ENCODE results near the gene MAPK14. TPM values are rescaled to one million over a fixed set of nuclear protein-coding genes. Genes with fewer than 3 reads are reported as not detected.
A peak's percentile ranks its signal among the peaks of the same experiment; 100 is the strongest.
"Not testable (repeated sequence)": the region's sequence is repeated elsewhere in the genome, so short reads cannot be mapped to it uniquely, and the experiment has no call there.

Gene MAPK14
- 34.9 TPM for polyA plus RNA-seq (2013, experiment 1 of 2; ENCODE audit: insufficient read length)
- 34.9 TPM for polyA plus RNA-seq (2013, experiment 2 of 2; ENCODE audit: insufficient read length)

DNA sequence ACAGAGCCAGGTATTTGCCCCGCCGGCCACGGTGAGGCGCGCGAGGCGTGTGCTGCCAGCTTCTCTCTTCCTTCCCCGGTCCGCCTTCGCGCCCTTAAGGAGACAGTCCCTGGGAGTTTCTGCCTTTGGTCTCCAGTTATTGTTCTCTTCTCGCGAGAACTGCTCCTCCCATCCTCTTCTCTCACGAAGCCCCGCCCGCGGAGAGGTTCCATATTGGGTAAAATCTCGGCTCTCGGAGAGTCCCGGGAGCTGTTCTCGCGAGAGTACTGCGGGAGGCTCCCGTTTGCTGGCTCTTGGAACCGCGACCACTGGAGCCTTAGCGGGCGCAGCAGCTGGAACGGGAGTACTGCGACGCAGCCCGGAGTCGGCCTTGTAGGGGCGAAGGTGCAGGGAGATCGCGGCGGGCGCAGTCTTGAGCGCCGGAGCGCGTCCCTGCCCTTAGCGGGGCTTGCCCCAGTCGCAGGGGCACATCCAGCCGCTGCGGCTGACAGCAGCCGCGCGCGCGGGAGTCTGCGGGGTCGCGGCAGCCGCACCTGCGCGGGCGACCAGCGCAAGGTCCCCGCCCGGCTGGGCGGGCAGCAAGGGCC is at the start of gene MAPK14:
MAPK14 (plus strand) TSS at position 308 of the 587 bp plus-strand sequence. CDS start 350 bp downstream, outside the sequence.
- DNase-seq, result peak; percentile 100

- not testable (repeated sequence) for DNase-seq
Measured at GRCh38 chr6:35980126-35980525, 47.5 kb upstream of the MAPK14 start.

GRCh38 chr6:35980991-35981645 is 46.5 kb upstream of the MAPK14 start:
- no peak for DNase-seq

- no peak for DNase-seq
Measured at GRCh38 chr6:35984701-35985100, 42.9 kb upstream of the MAPK14 start.

- not testable (repeated sequence) for DNase-seq
Measured at GRCh38 chr6:35988047-35988446, 39.6 kb upstream of the MAPK14 start.

DNA sequence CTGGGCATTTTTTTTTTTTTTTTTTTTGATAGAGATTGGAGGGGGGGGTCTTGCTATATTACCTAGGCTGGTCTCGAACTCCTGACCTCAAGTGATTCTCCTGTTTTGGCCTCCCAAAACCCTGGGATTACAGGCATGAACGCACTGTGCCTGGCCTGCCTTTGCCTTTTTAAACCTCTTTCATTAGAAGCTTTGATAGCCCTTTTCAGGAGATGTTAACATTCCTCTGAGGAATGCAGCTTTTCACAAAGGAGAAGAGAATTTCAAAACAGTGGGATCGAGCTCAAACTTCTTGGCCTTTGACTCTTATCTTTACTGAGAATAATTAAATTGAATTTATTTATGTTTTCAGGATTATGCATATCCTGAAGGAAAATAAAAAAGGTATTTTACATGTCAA is 34.5 kb upstream of the MAPK14 start:
- no peak for DNase-seq

DNA sequence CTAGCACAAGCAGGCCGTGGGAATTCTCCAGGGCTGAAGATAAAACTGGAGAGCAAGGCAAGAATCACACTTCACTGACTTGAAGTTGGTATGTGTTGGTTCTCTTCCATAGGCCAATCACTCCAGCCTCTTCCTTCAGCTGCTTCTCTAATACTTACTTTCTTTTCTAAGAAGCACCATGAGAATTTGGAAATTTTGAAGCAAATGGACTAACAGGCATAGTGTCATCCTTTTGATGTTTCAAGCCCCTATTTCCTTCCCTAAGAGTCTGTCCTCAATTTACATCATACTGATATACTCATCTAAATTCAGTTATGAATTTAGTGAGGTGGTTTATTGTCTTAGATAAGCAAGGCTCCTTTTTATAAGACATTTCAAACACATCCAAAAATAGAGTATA is 27.2 kb upstream of the MAPK14 start:
- DNase-seq, result no peak

DNA sequence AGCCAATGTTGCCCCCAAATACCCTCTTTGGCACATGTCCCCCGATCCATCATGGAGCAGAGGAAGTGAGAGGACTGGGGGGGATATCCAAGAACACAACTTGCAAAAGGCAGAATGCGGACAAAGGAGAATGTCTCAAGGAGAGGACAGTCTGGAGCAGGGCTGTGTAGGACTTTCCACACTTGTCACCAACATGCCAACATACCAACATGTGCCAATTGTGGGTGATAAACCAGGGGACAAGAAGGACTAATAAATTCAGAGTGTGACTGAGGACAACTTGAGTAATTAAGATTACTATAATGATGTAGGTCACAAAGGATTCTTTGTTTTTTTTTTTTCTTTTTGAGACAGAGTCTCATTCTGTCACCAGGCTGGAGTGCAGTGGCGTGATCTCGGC is 11.9 kb upstream of the MAPK14 start:
- DNase-seq, result no peak

- DNase-seq, result no peak
Measured at GRCh38 chr6:36018339-36018738, 9.3 kb upstream of the MAPK14 start.

DNA sequence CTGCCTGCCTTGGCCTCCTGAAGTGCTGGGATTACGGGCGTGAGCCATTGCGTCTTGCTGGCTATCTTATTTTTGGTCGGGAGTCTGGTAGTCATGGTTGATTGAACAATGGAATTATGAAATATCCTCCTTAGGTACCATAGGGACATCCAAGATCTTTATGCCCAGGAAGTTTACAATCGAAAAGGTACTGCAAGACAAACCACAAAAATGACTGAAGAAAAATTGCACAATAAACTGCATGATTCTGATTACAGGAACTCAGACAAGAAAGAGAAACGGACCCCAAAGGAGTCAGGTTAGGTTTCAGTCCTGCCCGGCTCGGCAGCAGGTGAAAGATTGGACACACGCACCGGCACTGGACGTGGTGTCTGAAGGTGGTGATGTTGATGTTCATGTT is 8.4 kb upstream of the MAPK14 start:
- no peak for DNase-seq

GRCh38 chr6:36020154-36020553 is 7.5 kb upstream of the MAPK14 start:
- DNase-seq, result no peak

GRCh38 chr6:36023996-36024795 is 3.4 kb upstream of the MAPK14 start, which contains the start of gene SLC26A8:
Gene SLC26A8 (minus strand): TSS chr6:36024641. CDS start chr6:36019707, 4,934 bp downstream.
- DNase-seq, result no peak

- DNase-seq, result peak; percentile 25
Measured at GRCh38 chr6:36025260-36025931, 2.2 kb upstream of the MAPK14 start.

GRCh38 chr6:36025932-36026327 is 1.7 kb upstream of the MAPK14 start:
- DNase-seq, result peak; percentile 30

DNA sequence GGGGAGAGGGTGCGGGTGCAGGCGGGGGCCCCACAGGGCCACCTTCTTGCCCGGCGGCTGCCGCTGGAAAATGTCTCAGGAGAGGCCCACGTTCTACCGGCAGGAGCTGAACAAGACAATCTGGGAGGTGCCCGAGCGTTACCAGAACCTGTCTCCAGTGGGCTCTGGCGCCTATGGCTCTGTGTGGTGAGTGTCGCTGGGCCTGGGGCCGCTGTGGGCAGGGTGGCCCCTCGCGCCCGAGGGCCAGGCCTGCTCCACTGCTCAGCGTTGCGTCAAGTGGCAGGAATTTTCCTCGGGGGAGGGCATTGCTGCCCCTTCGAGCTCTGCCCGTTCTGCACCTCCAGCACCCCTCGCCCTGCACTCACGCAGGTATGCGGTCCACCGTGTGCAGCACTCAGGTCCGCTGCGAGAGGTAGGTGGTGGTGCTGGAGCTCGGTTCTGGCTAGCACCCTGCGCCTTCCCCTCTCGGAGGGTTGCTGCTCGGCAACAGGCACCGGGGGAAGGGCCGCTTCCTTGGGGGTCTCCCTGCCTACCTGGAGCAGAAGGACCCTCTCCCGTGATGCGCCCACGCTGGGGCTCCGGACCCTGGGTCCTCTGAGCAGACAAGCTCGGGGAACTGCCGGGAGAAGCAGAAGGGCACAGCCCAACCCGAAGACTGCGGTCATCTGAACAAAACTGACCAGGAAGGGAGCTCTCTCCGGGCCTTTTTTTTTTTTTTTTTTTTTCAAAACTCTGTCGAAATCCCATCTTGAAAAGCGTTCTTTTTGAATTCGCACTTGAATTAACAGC is 674 bp downstream of the MAPK14 start:
- peak; percentile 13 for DNase-seq

DNA sequence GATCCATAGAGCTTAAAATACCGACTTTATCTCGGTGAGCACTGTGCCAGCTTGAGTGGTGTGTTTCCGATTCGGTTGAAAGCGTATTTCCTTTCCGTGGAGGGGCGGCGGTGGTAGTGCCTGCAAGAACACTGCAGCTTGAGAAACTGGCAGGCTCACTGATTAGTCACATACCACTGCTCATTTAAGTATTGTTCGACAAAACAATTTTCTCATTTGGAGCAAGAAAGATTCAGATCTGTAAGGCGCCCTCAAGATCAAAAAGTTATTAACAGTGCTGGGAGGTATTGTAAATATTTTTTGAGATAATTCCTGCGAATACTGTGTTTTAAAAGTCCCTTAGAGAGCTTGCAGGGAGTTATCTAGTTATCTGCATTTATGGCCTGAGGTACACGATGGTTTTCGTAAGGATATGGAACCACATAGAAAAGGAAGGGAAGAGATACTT is 1.3 kb downstream of the MAPK14 start:
- DNase-seq, result peak; percentile 66

DNA sequence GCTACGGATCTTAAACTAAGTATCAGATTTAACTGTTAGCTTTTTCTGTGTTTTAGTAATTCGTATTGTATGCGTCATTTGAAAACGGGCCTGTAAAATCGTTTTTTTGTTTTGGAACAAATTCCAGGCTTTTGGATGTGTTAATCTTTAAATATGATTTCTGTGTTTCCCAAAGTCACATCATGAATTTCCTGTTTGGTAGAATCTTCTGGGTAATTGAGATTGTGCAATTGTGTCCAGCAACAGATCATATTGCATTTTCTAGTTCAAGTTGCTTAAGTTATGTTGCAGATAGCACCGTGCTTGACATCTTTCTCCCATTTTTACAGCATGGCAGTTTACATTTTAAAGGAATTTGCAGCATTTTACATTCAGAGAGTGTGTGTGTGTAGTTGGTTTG is 1.9 kb downstream of the MAPK14 start:
- peak; percentile 67 for DNase-seq

DNA sequence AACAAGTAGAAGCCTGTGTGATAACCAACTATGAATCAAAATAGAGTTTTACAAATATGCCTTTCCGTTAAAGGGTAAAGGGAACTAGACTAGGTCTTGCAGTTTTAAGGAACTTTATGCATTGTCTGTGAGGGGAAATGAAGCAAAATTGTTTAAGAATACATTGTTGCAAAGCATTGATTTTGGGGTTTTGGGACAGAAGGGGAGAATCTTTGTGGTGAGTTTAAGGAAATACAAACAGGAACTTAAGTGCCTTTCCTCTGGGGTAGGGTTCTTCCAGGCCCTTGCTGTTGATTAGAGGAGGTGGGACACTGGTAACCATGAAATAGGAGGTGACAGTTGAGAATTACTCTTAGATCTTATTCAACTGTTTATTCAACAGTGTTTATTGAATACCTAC is 4.7 kb downstream of the MAPK14 start:
- DNase-seq, result no peak

DNA sequence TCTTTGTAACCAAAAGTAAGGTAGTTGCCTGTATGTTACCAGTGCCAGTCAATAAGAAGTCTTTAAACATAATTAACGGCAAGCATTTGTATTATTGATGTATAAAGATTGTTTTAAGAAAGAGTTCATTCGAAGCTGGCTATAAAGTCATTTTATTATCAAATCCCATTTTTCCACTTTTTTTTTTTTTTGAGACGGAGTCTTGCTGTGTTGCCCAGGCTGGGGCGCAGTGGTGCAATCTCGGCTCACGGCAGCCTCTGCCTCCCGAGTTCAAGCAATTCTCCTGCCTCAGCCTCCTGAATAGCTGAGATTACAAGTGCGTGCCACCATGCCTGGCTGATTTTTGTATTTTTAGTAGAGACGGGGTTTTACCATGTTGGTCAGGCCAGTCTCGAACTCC is 5.5 kb downstream of the MAPK14 start:
- not testable (repeated sequence) for DNase-seq

DNA sequence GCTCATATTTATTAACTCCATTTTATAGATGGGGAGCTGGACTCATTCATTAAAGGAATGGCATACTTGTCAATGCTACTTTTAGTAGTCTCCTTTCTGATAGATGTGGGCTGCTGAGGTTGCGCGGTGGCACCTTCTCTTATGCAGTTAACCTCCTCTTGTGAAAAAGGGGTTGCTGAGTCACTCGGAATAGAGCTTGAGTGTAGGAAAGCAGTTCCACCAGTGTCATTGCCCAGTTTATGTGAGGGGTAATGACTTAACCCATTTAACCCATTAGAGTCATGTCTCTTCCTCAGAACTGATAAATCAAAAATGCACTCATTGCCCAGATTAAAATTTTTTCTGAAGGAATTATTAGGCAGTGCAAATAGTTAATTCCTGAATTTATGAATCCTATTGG is 6.3 kb downstream of the MAPK14 start:
- DNase-seq, result no peak

DNA sequence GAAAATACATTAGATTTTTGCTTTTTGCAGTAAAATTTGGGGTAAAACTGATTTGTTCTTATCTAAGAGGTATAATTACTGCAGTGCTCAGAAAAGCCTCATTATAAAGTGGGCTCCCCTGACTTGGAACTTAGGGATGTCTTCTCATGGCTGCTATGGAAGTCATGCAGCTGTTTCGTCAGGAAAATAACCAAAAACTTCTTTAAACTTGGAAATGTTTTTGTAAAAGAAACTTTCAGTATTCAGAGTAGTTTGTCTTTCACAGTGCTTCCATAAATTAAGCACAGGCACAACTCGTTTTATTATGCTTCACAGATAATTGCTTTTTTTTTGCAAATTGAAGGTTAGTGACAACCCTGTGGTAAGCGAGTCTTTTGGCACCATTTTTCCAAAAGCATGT is 6.8 kb downstream of the MAPK14 start:
- DNase-seq, result no peak

DNA sequence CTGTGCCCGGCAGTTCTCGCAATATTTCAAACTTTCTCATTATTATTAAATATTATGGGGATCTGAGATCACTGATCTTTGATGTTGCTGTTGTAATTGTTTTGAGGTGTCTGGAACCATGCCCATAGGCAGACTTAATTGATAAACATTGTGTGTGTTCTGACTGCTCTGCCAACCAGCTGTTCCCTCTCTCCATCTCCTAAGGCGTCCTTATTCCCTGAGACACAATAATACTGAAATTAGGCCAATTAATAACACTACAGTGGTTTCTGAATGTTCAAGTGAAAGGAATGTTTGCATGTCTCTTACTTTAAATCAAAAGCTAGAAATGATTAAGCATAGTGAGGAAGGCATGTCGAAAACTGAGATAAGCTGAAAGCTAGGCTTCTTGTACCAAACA is 7.6 kb downstream of the MAPK14 start:
- DNase-seq, result peak; percentile 13
